ENCODE results near the gene HOXD9.

Gene HOXD9

DNA sequence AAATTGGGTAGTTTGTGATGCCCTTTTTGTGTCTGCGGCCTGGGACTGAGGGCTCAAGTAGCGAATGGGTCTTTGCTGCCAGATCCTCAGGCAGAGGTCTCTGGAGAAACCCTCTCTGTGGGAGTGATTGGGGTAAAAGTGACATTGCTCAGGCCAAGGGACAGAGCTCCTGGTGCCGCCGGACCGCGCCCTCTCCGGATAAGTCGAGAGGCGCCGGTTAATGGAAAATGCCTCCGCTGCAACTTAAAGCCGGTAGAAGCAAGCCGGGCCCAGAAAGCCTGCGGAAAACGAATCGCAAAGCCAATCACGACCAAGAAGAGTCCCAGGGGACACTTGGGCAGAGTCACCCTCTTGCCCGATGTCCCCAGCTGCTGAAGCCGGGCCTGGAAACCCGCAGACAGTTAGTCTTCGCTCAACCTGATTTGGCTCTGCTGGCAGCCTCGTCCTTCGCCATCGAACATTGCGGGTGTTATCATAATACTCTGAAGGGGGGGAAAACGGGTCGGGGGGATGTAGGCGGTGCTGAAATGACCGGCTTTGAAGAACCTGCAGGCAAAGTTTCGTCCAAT is 23.3 kb upstream of the HOXD9 start:
- no peak for DNase-seq

DNA sequence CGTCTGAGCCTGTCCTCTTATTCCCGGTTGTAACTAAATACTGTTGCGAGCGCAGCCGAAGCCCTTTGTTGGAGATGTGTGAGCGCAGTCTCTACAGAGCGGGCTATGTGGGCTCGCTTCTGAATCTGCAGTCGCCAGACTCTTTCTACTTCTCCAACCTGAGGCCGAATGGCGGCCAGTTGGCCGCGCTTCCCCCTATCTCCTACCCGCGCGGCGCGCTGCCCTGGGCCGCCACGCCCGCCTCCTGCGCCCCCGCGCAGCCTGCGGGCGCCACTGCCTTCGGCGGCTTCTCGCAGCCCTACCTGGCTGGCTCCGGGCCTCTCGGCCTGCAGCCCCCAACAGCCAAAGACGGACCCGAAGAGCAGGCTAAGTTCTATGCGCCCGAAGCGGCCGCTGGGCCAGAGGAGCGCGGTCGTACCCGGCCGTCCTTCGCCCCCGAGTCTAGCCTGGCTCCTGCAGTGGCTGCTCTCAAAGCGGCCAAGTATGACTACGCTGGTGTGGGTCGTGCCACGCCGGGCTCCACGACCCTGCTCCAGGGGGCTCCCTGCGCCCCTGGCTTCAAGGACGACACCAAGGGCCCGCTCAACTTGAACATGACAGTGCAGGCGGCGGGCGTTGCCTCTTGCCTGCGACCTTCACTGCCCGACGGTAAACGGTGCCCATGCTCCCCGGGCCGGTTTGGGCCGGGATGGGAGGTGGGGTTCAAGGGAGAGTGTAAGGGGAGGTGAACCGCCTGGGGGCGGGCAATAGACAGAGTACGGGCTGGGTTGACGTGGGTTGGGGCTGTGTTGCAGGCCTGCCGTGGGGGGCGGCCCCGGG is 22.6 kb upstream of the HOXD9 start, which contains the start of gene HOXD12:
Gene HOXD12, plus strand, starts transcription at position 68 of the 819 bp plus-strand sequence. Its CDS starts 7 bp downstream, at position 75.
- DNase-seq = no peak

DNA sequence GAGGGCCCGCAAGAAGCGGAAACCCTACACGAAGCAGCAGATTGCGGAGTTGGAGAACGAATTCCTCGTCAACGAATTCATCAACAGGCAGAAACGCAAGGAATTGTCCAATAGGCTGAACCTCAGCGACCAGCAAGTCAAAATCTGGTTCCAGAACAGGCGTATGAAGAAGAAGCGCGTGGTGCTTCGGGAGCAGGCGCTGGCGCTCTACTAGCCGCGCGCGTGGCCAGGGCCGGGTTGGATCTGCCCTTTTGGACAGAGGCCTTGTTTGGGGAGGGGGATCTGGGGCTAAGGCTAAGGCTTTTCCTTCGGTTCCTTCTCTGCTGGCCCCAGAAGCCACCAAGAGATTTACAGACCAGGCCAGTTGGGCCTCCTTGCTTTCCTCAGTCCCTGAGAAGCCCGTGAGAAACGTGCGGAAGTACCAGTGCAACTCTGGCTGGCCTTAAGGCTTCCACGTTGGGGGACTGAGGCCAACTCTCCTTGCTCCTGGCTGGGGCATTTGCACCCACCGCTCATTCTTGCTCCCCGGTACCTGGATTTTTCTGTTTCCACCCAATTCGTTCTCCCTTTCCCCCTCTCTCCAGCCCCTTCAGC is 21.9 kb upstream of the HOXD9 start:
- DNase-seq = no peak

DNA sequence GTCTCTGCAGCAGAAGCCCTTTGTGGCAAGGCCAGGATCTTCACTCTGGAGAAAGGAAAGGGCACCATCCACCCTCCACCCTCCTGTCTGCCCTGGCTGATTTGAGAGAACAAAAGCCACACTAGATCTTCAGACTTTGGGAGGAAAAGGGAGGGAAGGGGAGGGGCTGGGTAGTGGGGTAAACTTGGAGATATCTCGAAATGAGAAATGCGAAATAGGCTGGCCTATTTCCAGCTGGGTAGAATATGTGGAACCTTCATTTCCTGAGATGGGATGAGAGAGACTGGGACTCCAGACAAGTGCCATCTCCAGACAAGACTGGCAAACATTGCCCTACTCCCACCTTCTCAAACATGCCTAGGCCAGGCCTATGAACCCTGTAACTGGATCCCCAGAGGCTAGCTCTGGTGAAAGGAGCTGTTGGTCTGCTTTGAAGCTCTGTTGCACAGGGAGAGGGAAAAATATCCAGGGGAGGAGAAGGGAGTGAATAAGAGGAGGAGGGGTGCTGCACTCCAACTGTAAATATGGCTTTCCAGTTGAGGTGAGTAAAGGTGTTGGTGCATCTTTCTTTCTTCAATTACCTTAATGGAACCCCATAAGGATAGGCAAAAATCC is 21.2 kb upstream of the HOXD9 start:
- DNase-seq = no peak

DNA sequence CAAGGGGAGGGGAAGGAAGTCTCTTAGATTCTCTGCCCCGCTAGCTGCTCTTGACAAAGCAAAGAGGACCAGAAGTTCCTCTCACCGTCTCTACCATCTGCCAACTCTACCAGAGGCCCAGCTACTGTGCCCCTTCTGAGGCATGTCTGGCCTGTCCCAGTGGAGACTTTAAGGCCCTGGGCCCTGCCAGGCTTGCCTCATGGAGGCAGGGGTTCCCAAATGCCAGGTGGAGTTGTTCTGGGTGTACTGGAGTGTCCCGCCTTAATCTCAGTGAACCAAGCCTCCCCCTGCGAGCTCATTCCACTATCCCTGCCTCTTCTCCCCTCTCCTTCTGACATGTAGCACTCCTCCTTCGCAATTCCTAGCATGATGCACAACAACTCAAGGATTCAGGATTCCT is 20.7 kb upstream of the HOXD9 start:
- DNase-seq = no peak

DNA sequence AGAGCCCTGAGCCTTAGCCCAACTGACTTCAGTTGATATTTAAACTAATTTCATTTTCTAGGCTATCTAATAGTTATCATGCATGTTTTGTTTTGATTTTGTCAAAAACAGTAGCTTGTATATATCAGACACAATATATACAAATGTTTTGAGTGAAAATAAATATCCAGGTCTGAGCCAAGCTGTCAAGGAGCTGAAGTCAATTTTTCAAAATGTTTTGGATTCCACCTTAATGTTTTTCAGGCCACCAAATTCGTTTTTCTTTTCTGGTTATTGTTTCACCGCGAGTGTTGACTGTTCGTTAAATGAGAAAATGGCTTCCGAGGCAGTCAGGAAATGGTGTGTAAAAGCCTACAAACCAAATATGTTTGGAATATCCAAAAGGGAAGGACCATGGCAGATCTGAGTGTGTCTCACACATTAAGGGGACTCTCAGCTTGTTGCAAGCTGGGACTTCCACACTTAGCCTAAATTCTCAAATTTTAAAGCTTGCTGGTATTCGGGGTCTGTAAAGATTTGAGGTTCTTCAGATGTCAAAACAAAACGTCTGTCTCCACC is 20.1 kb upstream of the HOXD9 start:
- DNase-seq = no peak

DNA sequence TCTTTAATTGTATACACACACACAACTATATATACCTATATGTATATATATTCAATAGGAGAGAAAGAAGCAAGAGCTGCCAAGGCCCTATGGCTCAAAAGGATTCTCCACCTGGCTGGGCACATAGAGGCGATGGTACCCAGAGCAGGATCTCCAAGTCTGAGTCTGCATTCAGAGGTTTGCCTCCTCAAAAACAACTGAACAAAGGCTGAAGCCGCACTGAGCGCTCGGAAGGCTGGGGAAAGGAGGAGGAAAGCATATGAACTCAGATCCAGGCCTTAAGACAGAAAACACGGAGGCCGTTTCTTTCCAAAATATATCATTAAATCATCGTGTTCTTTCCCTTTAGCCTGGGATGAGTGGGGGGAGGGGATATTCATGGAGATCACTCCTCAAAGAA is 19.3 kb upstream of the HOXD9 start:
- no peak for DNase-seq

DNA sequence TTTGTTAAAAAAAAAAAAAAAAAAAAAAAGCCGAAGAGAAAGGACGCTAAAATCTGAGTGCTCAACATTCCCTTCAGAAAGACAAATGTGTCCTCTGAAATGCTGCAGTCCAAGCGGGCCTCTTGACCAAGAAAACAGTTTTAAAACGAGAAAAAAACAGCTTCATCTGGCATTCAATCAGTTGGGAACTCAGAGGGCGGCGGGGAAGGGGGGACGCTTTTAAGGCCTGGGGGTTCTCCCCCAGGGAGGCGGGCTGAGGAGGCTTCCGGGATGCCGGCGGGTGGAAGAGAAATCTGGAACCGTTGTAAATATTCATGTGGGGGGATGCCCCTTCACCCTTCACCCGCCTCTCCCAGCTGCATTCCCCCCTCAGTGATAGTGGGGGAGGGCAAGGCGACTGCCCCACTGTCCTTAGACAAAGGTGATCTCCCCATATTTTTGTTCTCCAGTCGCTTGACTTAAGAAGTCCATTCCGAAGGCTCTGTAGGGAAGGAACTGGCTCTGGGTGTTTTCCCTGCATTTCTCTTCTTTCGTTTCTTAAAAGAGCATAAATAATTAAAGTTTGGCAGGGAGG is 18.7 kb upstream of the HOXD9 start:
- no peak for DNase-seq

DNA sequence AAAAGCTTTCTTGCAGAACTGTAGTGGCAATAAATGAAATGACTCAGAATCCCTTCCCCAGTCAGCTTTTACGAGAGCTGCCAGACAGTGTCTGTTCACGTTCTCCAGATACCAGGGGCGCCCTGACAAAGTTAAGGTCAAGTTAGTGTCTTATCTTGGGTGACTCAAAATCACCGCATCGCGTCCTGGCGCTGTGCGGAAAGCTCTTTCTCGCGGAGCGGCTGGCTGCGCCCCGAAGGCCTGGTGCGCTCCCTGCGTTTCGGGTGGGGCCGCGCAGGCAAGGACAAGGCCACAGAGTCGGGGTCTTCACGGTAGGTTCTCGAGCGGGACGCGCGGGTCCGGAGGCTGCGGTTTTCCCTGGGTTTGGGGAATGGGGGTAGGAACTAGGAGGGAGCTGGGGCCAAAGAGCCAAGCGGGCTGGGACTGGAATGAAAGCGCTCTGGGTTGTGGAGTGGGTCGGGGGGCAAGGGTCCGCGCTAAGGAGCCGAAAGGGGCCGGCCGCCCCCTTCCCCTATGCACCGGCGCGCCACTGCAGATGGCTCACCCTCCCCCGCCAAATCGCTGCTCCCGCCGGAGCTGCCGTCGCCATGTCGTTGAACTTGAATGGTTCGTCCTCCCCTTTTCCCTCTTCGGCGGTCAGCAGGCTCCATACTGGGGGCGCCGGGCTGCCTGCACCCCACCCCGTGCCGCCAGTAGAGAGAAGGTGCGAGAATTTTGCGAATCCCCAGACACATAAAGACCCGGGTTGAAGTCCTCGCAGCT is 18.0 kb upstream of the HOXD9 start:
- DNase-seq = peak; percentile 22

DNA sequence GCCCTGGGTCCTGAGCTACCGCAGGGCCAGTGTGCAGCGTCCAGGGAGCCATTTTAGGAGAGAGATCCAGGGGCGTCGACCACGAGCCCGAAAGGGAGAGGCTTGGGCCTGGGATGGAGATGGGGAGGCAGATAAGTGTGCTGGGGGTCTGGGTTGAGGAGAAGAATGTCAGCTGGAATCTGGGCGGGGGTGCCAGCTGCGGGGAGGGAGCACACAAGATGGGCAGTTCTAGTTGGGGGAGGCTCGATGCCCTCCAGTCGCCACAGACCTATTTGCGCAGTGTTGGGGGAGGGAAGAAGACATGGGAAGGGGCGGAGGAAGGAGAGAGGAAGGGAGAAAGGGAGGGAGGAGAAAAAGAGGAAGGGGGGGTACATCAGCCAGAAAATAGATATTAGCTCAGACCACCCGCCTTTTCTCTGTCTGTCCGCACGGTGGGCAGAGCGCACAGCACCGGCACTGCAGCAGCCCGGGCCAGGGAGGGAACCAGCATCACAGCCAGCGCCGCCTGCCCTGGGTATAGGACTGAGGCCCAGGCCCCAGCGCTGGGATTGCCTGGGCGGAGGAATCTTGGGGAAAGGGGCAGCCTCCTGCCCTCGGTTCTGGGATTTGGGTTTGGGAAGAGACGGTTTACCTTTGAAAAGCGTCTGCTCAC is 17.3 kb upstream of the HOXD9 start:
- peak; percentile 35 for DNase-seq

DNA sequence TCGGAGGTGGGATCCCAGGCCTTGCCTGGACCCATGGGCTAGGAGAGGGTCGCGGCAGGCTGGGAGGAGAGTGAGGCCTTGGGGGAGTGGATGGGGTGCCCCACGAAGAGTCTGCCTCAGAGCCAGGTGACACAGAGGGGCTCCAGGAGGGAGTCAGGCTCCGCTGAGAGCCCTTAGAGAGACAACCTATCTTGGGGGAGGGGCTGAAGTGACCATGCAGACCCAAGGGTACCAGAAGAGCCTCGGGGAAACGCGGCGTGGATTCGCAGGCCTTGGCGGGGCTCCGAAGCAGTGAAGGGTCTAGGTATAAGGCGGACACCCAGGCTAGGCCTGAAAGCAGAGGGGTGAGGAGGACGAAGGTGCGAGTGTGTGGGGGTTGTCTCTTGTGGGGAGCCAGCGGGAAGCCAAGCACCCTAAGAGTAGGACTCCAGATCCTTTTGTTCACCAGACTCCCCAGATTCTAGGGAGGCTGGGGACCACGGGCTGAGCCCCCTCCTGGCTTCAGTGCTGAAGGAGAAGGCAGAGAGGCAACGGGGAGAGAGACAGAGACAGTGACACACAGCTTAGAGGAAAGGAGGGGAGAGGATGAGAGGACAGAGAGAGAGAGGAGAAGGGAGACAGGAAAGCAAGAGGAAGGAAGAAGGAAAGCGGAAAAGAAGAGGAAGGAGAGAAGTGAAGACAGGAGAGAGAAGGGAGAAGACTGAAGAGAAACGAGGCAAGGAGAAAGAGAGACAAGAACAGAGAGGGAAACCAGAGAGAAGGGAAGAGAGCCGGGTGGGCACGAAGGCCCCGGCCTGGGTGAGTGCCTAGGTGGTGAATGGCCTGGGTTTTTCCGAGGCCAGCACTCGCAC is 16.6 kb upstream of the HOXD9 start:
- DNase-seq = no peak

DNA sequence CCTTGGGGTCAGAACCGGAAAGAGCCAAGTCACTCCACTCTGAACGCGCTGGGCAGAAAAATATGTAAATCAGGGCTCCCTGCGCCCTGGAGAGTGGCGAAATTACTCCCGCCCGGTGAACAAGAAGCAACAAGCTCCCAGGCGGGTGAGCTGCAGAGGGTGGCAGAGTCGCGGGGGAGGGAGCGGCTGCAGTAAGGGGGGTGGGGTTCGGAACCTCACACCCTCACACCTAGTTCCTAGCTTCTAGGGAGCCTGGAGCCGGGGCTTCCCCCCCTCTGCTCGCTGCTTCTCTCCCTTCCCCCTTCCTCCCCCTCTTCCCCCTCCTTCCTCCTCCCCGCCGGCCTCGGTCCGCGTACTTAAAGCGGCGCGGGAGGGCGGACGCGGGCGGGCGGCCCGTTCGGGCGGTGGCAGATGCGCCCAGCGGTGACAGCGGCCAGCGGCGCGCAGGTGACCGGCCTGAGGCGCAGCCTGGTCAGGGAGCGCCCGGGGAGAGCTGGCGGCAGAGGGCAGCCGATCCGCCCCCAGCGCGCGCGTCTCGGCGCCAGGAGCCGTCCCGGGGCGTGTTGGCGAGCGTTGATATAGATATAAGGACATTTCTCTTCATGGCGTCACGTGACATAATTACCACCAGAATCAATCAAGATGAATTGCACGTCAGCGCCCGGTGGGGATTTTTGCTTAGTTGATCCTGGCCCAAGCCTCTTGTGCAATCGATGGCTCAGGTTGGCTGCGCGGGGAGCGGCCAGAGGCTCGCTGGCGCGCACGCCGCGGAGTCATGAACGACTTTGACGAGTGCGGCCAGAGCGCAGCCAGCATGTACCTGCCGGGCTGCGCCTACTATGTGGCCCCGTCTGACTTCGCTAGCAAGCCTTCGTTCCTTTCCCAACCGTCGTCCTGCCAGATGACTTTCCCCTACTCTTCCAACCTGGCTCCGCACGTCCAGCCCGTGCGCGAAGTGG is 15.7 kb upstream of the HOXD9 start, which contains the start of gene HOXD11:
Gene HOXD11, plus strand, starts transcription at position 700 of the 959 bp plus-strand sequence. Its CDS starts 76 bp downstream, at position 776.
- peak; percentile 75 for DNase-seq

DNA sequence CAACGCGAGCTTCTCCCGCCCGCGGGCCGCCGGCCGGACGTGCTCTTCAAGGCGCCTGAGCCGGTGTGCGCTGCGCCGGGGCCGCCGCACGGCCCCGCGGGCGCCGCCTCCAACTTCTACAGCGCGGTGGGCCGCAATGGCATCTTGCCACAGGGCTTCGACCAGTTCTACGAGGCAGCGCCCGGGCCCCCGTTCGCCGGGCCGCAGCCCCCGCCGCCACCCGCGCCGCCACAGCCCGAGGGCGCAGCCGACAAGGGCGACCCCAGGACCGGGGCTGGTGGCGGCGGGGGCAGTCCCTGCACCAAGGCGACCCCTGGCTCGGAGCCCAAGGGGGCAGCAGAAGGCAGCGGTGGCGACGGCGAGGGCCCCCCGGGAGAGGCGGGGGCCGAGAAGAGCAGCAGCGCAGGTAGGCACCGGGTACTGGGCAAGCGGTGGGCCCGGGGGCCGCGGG is 14.8 kb upstream of the HOXD9 start:
- DNase-seq = no peak

DNA sequence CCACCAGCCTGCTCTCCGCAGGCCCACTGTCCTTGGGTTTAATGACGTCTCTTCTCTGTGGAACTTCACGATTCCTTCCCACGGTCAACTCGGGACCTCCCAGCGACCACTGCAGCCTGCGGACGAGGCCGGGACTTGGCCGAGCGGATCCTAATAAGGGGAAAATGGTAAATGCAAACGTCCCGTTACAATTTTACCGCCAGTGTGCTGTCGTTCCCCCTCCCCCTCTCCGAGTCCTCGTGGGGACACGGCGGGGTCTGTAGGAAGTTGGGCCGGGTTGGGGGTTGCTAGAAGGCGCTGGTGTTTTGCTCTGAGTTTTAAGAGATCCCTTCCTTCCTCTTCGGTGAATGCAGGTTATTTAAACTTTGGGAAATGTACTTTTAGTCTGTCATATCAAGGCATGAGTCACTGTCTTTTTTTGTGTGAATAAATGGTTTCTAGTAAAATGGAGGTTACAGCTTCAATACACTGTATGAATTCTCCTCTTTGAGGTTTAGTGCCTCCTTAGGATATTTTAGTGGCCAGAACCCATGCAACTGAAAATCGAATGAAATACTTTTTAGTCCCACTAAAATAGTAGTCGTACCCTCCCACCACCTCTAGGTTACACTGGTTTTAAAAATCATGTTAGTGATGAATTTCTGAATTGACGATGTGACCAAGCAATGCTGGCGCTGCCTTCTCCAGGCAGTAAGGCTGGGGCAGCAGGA is 13.2 kb upstream of the HOXD9 start:
- no peak for DNase-seq

DNA sequence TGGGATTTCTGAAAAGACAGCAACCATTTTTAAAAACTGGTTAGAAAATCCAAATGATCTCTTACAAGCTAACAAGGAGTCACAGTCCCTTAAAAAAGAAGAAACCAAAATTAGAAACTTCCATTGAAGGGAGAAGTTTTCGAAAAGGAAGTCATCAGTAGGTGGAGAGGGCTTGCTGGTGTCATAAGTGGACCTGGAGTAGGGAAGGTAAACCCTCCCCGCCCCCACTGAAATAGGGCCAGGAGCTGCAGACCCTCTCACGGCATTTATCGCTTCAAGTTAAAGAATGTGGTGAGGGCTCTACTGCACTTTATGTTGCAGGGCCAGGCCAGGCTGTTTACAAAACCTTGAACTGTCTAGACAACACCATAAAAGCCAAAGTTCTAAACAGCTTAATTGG is 12.6 kb upstream of the HOXD9 start:
- no peak for DNase-seq

DNA sequence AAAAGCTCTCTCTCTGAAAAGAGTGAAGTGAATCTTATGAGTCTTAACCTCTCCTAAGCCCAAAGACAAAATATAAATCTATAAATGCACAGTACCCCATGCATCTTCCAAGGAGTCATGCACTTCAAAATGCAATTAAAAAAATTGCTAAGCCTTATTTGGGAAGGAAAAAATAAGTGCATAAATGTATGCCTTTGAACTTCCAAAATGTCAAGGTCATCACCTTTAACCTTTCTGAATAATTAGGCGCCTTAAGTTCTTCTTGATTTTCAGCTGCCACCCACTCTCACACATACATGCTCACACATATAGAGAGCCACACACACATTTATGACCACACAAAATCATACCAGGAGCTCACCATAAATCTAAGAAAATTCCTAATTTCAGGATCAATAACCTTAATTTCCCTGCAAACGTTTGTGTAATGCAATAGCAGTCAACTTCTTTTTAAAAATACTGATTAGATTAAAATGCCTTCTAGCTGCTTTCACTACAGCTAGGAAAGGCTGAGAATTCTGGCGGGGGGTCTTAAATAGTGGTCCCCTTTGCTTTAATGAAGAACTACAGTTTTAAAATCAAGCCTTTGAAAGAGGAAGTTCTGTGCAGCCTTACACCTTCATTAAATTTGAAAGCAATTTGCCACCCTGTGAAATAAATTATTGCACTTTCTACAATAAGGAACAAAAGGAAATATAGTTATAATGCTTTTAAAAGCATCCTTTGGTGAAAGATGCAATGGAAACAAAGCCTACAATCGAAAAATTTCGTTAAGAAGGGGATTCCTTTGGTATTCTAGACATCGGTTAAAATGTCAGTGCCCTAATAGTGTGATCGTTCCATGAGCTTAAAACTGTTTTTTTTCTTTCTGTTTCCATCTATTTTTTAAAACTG is 11.9 kb upstream of the HOXD9 start:
- DNase-seq = no peak

DNA sequence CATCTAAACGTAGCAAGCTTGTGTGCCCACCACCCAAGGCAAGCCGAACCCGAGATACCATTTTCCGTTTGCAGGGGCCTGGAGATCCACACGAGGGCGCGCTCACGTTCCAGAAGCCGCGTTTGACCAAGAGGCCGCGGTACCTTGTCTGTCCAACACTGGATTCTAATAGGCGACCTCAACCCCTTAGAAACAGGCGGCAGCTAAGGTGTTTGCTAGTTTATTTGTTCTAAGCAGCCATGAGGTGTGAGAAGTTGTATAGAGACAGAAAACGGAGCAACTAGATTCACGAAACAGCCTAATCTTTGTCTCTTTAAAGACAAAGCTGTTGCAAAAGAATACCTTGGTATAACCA is 11.2 kb upstream of the HOXD9 start:
- DNase-seq = peak; percentile 46
